NCI-H2227 (cell line): Measurements from ENCODE around the gene ASCC3.
A peak's percentile ranks its signal among the peaks of the same experiment; 100 is the strongest.
"Not testable (repeated sequence)": the region's sequence is repeated elsewhere in the genome, so short reads cannot be mapped to it uniquely, and the experiment has no call there.

Source experiments
- DNase-seq: peaks from one replicate; lab custom pipeline; 2025; ENCODE audit not compliant: unreplicated experiment; lab: John Stamatoyannopoulos, UW

The ASCC3 gene

GRCh38 chr6:100886076-100886475, 4.9 kb upstream of the ASCC3 start:
- DNase-seq: no peak

- DNase-seq: no peak
Measured at GRCh38 chr6:100883347-100883746, 2.2 kb upstream of the ASCC3 start.

DNA sequence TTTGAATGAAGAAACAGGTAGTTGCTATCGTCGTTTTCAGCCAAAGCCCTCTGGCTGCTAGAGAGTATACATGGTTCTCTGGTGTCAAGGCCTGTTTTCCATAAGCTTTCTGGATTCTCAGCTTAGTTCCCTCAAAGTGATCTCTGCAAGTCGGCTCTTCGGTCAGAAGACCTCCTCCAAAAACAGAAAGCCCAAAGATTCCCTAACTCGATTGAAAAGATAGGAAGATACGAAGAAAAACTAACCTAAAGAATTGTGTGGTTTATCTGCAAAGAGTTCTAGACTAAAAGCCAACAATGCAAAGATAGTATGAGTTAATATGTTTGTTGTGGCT, 545 bp upstream of the ASCC3 start:
- DNase-seq: peak; percentile 51

- no peak for DNase-seq
Measured at GRCh38 chr6:100880149-100880852, 828 bp downstream of the ASCC3 start.

DNA sequence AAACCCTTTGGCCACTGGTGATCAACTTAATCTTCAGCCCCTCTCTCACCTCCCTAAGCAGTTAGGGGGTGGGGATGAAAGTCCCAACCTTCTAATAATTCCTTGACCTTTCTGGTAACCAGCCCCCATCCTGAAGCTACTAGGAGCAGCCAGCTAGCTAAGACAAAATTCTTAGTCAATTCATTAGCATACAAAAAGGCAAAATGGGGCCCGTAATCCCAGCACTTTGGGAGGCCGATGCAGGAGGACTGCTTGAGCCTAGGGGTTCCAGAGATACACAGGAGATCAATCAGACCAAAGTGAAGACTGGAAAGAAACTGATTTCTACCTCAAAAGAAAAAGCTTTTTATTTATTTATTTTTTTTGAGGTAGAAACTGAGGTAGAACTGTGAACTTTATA, 1.8 kb downstream of the ASCC3 start:
- no peak for DNase-seq

GRCh38 chr6:100877851-100878250, 3.3 kb downstream of the ASCC3 start:
- DNase-seq: no peak

DNA sequence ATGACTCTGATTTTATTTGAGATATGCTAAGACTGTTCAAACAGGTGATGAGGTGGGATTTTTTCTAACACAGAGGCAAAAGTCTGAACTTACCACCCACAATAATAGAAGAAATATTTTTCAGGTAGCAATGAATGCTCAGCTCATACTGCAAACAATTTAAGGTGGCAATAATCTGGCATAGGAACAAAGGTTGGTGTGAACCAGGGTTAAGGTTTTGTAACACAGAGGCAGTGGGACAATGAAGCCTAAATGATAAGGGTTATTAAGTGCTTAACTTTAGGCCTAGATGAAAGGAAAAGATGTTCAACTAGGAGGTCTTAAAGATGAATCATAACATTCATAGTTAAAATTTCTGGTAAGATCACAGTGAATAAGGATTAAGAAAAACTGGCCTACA, 4.9 kb downstream of the ASCC3 start:
- no peak for DNase-seq

- no peak for DNase-seq
Measured at GRCh38 chr6:100865525-100865924, 15.6 kb downstream of the ASCC3 start.

DNA sequence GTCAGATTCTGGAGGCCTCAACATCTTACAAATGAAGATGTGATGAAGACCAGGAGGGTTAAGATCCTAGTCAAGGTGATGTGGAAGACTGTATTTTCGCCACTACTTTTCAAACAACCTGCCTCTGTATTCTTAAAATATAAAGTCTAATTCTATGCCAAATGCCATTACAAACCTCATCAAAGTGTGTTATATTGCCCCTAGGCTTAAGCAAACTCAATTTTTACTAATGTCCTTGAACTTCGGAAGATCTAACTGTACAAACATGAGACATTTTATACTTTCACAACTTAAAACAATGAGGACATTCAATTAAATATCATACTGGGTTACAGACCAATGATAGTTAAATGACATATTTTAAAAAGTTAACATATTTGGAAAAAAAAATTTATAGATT, 19.1 kb downstream of the ASCC3 start:
- DNase-seq: no peak

GRCh38 chr6:100856146-100856545, 25.0 kb downstream of the ASCC3 start:
- no peak for DNase-seq

DNA sequence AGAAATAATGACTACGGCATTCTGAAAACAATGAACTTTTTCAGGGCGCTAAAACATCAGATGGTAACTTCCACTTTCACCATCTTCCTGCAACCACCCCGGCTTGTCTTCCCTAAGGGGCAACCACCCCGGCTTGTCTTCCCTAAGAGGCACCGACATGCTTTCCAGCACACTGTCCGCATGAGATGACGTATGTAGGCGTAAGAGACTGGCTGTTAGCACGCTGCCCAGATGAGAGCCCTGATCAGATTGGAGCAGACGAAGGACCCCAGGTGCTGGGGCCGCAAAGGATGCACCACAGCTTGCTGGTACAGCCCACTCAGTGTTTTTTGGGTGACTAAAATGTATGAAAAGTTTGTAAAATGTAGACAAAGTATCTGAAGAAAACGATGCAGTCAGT, 29.3 kb downstream of the ASCC3 start:
- no peak for DNase-seq

DNA sequence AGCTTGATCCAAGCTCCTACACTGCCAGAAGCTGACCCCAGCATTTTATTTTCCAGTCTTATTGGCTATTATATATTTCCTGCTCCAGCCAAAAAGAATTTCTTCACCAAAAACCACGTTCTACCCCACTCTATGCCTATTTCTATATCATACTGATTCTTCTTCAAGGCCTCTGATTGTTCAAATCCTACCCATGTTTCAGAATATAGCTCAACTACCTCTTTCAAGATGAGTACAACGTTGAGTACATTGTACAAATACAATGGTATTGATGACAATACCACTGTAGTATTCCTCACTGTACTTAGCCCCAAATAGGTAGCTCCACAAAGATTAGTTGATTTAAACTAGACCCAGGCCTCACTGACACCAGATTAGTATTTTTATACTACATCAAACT, 31.0 kb downstream of the ASCC3 start:
- DNase-seq: no peak

- DNase-seq: no peak
Measured at GRCh38 chr6:100846276-100846675, 34.9 kb downstream of the ASCC3 start.

- no peak for DNase-seq
Measured at GRCh38 chr6:100845676-100846075, 35.5 kb downstream of the ASCC3 start.

GRCh38 chr6:100839419-100839818, 41.7 kb downstream of the ASCC3 start:
- no peak for DNase-seq

- no peak for DNase-seq
Measured at GRCh38 chr6:100838011-100838410, 43.1 kb downstream of the ASCC3 start.

GRCh38 chr6:100833972-100834574, 47.1 kb downstream of the ASCC3 start:
- no peak for DNase-seq

GRCh38 chr6:100829077-100829595, 52.0 kb downstream of the ASCC3 start:
- DNase-seq: not testable (repeated sequence)

- DNase-seq: no peak
Measured at GRCh38 chr6:100823041-100823440, 58.1 kb downstream of the ASCC3 start.

DNA sequence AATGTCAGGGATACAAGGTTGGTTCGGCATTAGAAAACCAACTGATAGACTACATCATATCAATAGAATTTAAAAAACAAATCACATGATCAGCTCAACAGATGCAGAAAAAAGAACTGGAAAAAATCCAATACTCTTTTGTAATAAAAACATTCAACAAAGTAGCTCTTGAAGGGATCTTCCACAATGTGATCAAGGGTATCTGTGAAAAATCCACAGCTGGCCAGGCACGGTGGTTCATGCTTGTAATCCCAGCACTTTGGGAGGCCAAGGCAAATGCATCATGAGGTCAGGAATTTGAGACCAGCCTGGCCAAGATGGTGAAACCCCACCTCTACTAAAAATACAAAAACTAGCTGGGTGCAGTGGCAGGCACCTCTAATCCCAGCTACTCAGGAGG, 63.1 kb downstream of the ASCC3 start:
- DNase-seq: no peak

DNA sequence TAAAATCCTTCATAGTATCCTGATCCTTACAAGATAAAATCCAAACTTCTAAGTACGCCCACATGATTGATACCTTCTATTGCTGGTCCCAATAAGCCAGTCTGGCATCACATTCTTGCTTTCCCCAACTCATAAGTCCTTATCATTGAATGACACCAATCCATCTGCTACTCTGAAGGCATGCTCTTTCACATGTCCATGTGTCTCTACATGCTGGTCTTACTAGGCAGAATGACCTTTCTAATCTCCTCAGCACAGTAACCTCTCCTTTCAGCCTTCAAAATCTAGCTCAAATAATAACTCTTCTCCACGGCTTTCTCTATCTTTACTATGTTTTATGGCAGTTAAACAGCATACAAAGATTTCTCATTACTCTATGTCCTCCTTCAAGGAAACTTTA, 71.1 kb downstream of the ASCC3 start:
- DNase-seq: no peak

GRCh38 chr6:100809346-100809745, 71.8 kb downstream of the ASCC3 start:
- no peak for DNase-seq
